HCT116 (cell line): ENCODE measurements around the gene CLASP1.

Experiments used
- CTCF ChIP-seq, 3 experiments: fragments of 200-600 bp in 1 of 3; sonication (generic) in 1 of 3; IDR thresholded peaks in 2 of 3; conservative IDR thresholded peaks in 1 of 3; 2 replicates each; pipeline ENCODE4 v1.5.1; 2012 to 2017; ENCODE audit warnings: low read depth in 2 of 3, low read length in 2 of 3, antibody characterized with exemption in 1 of 3, borderline replicate concordance in 1 of 3, control low read depth in 1 of 3, mild to moderate bottlenecking in 1 of 3, mixed read lengths in 1 of 3, mixed run types in 1 of 3, moderate library complexity in 1 of 3; ENCODE audit not compliant: insufficient read depth in 1 of 3
- POLR2A ChIP-seq: IDR thresholded peaks from 2 replicates; pipeline ENCODE4 v1.7.0; 2011; ENCODE audit warnings: borderline replicate concordance; ENCODE audit not compliant: insufficient read depth, insufficient read length; ENCODE audit errors: extremely low read depth

GRCh38 chr2:121698318-121698930 is 49.2 kb upstream of the CLASP1 start:
- TF ChIP-seq POLR2A (no peak), CTCF (IDR thresholded peaks at IDR 0.05 in 2 of 3, conservative IDR thresholded peaks at IDR 0.05 in 1 of 3; ENCODE audit: borderline replicate concordance in 1 of 3, insufficient read depth in 1 of 3, low read depth in 2 of 3, low read length in 2 of 3) (no peak)
